AG04450 (cell line): ENCODE results near the gene SOX15. TPM values are rescaled to one million over a fixed set of nuclear protein-coding genes. Genes with fewer than 3 reads are reported as not detected.

Experiments
- CTCF ChIA-PET: fragments of 300-600, 350-600 bp; formaldehyde crosslinking; extraction: SDS; loops from one replicate; lab custom pipeline; 2022; ENCODE audit warnings: antibody characterized with exemption, inconsistent platforms; lab: Charles Lee
- POLR2A ChIA-PET: fragments of 350-600 bp; formaldehyde crosslinking; extraction: SDS; loops from one replicate; lab custom pipeline; 2021; ENCODE audit warnings: antibody characterized with exemption, inconsistent platforms; lab: Yijun Ruan, JAX
- DNase-seq: peaks from one replicate; pipeline ENCODE4 v3.0.0-alpha.2; 2011; ENCODE audit warnings: low read depth, low spot score
- H3K27ac ChIP-seq: one replicate; pipeline ENCODE4 v1.5.1; 2012; ENCODE audit warnings: low read depth, low read length, control low read depth
- H3K27me3 ChIP-seq: one replicate; pipeline ENCODE4 v1.6.0; 2012; ENCODE audit warnings: low read length; ENCODE audit not compliant: control insufficient read depth, insufficient read depth
- H3K4me3 ChIP-seq: 2 replicates; pipeline ENCODE4 v1.5.1; 2011; ENCODE audit warnings: mild to moderate bottlenecking, low read depth, low read length, control low read depth
- H3K9me3 ChIP-seq: 2 replicates; pipeline ENCODE4 v1.5.1; 2012; ENCODE audit warnings: low read length; ENCODE audit not compliant: control insufficient read depth, insufficient read depth
- CTCF ChIP-seq: IDR thresholded peaks from 2 replicates; pipeline ENCODE4 v1.5.1; 2011; ENCODE audit warnings: low read depth, low read length, control low read depth, inconsistent platforms
- polyA plus RNA-seq: library from polyadenylated mRNA; depleted of rRNA; stranded (reverse); fragments of >200 nt; gene quantifications from 2 replicates; pipeline ENCODE4 v1.2.3, GENCODE V29; 2011

SOX15 gene
- polyA plus RNA-seq, 1 experiment, result 0.29 TPM

DNA sequence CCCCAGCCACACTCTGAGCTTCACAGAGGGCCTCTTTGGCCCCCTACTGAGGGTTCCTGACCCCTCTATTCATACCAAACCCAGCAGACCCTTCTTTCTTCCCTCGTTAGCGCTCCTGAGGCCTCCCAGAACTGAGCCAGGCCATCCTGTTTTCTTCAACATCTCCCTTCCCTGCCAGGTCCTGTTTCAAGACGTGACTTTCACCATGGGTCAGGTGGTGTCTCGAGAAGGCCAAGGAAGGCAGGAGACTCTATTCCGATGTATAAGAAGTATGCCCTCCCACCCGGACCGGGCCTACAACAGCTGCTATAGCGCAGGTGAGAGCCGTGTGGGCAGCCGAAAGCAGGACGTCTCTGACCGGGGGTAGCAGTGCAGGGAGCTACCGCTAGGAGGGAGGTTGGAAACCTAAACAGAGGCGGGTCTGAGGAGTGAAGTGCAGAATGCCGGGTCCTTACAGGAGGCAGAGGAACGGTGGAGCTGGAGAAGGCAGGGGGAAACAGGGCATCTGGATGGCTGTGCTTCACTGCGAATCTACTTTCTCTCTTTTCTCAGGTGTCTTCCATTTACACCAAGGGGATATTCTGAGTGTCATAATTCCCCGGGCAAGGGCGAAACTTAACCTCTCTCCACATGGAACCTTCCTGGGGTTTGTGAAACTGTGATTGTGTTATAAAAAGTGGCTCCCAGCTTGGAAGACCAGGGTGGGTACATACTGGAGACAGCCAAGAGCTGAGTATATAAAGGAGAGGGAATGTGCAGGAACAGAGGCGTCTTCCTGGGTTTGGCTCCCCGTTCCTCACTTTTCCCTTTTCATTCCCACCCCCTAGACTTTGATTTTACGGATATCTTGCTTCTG, 29.5 kb downstream of the SOX15 start:
- H3K4me3 ChIP-seq, result peak overlapping the region; percentile 82; the same call in 1 of the 2 replicates
- ChIA-PET CTCF (interaction anchor here (0.5 to 3.1 kb wide), 66 partner anchors 8 to 514 kb away, joined by 3 to 116 read pairs (median 5); partner anchors contain the start of genes CD68, MPDU1, NEURL4 and NLGN2), POLR2A (interaction anchor here (1.0 to 1.8 kb wide), 7 partner anchors 13 to 157 kb away, joined by 3 to 9 read pairs (median 7); partner anchors contain the start of genes MPDU1, POLR2A, SPEM1 and TMEM256)
- peak; percentile 70 for TF ChIP-seq CTCF
- H3K27me3 ChIP-seq, result no peaks in the 10 kb centered on the region
- no peaks in the 10 kb centered on the region; the same call in 1 of the 2 replicates for H3K9me3 ChIP-seq
- peak overlapping the region; percentile 25 for H3K27ac ChIP-seq
- no peak for DNase-seq

DNA sequence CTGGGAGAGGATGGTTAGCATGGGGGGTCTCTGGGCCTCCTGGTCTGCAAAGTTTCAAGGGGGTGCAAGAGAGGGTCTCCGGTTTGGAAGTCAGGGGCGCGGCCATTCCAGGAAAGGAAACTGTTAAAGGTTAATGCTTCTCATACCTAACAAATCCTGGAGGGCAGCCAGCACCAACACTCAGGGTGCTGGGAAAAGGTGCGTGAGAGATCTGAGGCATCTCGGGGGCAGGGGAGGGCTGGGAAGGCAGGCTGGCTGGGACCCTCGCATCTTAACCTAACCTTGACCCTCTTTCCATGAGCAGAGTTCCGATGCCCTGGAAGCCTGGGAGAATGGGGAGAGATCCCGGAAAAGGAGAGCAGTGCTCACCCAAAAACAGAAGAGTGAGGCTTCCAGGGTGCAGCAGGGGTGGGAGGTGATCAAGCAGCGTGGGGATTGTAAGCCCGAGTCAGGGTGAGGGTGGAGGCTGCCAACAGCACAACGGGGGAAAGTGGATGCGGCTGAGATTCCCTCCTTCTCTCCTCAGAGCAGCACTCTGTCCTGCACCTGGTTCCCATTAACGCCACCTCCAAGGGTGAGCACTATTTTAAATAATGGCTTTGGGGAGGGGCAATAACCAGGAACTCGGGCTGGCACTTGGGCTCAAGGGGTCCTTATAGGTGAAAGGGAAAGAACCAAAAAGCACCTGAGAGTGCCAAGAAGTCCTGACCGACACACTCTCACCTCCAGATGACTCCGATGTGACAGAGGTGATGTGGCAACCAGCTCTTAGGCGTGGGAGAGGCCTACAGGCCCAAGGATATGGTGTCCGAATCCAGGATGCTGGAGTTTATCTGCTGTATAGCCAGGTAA, 30.3 kb downstream of the SOX15 start:
- no peak for DNase-seq
- Histone ChIP-seq H3K27me3 (no peaks in the 10 kb centered on the region), H3K9me3 (no peaks in the 10 kb centered on the region; the same call in 1 of the 2 replicates), H3K27ac (no peak overlapping the region), H3K4me3 (no peak overlapping the region)
- ChIA-PET CTCF (interaction anchor here (0.6 to 3.1 kb wide), 30 partner anchors 9 to 279 kb away, joined by 3 to 116 read pairs (median 7); partner anchors contain the start of genes MPDU1, NEURL4, NLGN2 and SLC2A4), POLR2A (interaction anchor here (1.1 to 1.8 kb wide), 5 partner anchors 14 to 156 kb away, joined by 3 to 8 read pairs (median 7); partner anchors contain the start of genes SPEM1, TMEM256 and ZBTB4)
- TF ChIP-seq CTCF, result no peak

GRCh38 chr17:7558544-7559319, 31.2 kb downstream of the SOX15 start, which contains the start of gene TNFSF13:
TNFSF13 (plus strand) TSS chr17:7558750; CDS start chr17:7559040, 290 bp downstream.
- CTCF ChIA-PET, result interaction anchor here (2.4 to 3.1 kb wide), 2 partner anchors 45 to 203 kb away, joined by 22 to 23 read pairs; partner anchors contain the start of gene TMEM95
- no peak for TF ChIP-seq CTCF
- H3K27me3 ChIP-seq, result no peaks in the 10 kb centered on the region
- DNase-seq, result no peak
- H3K9me3 ChIP-seq, result no peaks in the 10 kb centered on the region; the same call in 1 of the 2 replicates
- H3K27ac ChIP-seq, result peak within 1 kb of the TSS; percentile 31
- no peak within 1 kb of the TSS for H3K4me3 ChIP-seq
- POLR2A ChIA-PET, result no interaction called here

DNA sequence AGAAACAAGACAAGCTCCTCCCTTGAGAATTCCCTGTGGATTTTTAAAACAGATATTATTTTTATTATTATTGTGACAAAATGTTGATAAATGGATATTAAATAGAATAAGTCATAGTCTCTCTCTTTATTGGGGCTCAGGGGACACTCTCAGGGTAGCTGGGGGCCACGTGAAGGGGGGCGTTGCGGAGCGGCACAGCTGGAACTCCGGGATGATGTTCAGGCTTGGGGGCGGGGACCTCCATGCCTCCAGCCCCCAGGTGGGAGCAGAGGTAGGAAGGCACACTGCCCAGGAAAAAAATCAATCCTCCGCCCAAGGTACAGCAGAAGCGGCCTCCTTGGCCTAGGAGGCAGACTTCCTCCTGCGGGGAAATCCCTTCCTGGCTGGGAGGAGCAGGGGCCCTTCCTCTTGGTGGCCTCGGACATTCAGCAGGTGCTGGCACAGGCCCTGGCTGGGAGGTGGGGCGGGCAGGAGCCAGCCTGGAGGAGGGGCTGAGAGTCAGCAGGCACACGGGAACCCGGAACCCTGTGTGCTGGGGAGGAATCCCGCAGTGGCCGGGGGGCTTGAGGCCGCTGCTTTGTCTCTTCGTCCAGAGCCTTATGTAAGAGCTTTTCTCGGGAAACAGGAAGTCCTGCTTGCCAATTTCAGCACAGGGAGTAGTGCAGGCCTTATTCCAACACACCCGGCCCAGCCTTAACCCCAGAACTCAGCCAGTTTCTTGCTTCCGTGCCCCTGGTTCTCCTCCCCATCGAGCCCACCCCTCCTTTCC, 31.9 kb downstream of the SOX15 start:
- Histone ChIP-seq H3K4me3 (no peak overlapping the region), H3K27me3 (no peaks in the 10 kb centered on the region), H3K27ac (peak overlapping the region; percentile 31), H3K9me3 (no peaks in the 10 kb centered on the region)
- DNase-seq, result no peak
- ChIA-PET CTCF (interaction anchor here (0.7 to 2.4 kb wide), 2 partner anchors 44 to 130 kb away, joined by 3 to 23 read pairs; partner anchors contain the start of gene WRAP53), POLR2A (no interaction called here)
- TF ChIP-seq CTCF, result no peak
